ENCODE data around the gene DPY30. TPM values are rescaled to one million over a fixed set of nuclear protein-coding genes. Genes with fewer than 3 reads are reported as not detected.
A peak's percentile ranks its signal among the peaks of the same experiment; 100 is the strongest.
"Not testable (repeated sequence)": the region's sequence is repeated elsewhere in the genome, so short reads cannot be mapped to it uniquely, and the experiment has no call there.

Gene DPY30
- total RNA-seq, 1 donor from 2014 or later = 60.3 TPM

- DNase-seq (ENCODE audit: low read depth) (no peak), FAIRE-seq (no peak)
- H3K27me3 ChIP-seq (ENCODE audit: control insufficient read depth, insufficient read depth, low read length) = no peaks in the 10 kb centered on the region
- no peaks in the 10 kb centered on the region for H3K36me3 ChIP-seq (ENCODE audit: control insufficient read depth, insufficient read depth, low read length)
- no peak for TF ChIP-seq CTCF (IDR thresholded peaks at IDR 0.05; ENCODE audit: insufficient read depth, low read length, severe bottlenecking)
- no peak overlapping the region for H3K4me3 ChIP-seq (ENCODE audit: low read depth, low read length)
Observed at GRCh38 chr2:32051836-32052439, 12.3 kb upstream of the DPY30 start.

DNA sequence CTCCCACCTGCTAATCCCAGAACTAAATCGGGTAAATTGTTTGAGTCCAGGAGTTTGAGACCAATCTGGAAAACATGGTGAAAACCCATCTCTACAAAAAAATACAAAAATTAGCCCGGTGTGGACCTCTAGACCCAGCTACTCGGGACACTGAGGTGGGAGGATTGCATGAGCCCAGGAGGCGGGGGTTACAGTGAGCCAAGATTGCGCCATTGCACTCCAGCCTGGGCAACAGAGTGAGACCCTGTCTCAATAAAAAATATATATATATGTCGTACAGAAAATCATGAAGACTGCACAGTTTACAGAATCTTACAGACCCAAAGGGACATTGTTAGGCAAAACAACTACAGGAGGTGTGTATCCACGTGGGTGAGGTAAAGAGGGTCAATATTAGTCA, 4.0 kb upstream of the DPY30 start:
- Histone ChIP-seq H3K36me3 (ENCODE audit: control insufficient read depth, insufficient read depth, low read length) (no peaks in the 10 kb centered on the region), H3K27me3 (ENCODE audit: control insufficient read depth, insufficient read depth, low read length) (no peaks in the 10 kb centered on the region), H3K4me3 (ENCODE audit: low read depth, low read length) (no peak overlapping the region)
- FAIRE-seq = no peak
- no peak for DNase-seq (ENCODE audit: low read depth)
- TF ChIP-seq CTCF (IDR thresholded peaks at IDR 0.05; ENCODE audit: insufficient read depth, low read length, severe bottlenecking) = no peak

GRCh38 chr2:32034198-32034887, 5.3 kb downstream of the DPY30 start:
- FAIRE-seq; H3K4me3 ChIP-seq (ENCODE audit: low read depth, low read length); H3K36me3 ChIP-seq (ENCODE audit: control insufficient read depth, insufficient read depth, low read length); H3K27me3 ChIP-seq (ENCODE audit: control insufficient read depth, insufficient read depth, low read length): not testable (repeated sequence)
- peak; percentile 27 for DNase-seq (ENCODE audit: low read depth)

DNA sequence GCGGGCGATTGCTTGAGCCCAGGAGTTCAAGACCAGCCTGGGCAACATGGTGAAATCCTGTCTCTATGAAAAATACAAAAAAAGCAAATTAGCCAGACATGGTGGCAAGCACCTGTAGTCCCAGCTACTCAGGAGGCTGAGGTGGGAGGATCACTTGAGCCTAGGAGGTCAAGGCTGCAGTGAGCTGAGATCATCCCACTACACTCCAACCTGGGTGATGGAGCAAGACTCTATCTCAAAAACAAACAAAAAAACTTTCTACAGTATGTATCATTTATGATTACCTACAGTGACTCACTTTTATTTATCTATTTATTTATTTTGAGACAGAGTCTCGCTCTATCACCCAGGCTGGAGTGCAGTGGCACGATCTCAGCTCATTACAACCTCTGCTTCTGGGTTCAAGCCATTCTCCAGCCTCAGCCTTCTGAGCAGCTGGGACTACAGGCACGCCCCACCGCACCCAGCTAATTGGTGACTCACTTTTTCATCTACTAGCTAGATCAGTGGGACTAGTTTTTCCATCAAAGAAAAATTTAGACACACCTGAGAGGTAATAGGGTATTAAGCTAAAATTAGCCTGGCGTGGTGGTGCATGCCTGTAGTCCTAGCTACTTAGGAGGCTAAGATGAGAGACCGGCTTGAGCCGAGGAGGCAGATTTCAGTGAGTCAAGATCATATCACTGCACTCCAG, 20.7 kb downstream of the DPY30 start:
- not testable (repeated sequence) for FAIRE-seq; H3K27me3 ChIP-seq (ENCODE audit: control insufficient read depth, insufficient read depth, low read length); H3K36me3 ChIP-seq (ENCODE audit: control insufficient read depth, insufficient read depth, low read length); H3K4me3 ChIP-seq (ENCODE audit: low read depth, low read length)
- DNase-seq (ENCODE audit: low read depth) = peak; percentile 68

- DNase-seq (ENCODE audit: low read depth) (no peak), FAIRE-seq (no peak)
- H3K4me3 ChIP-seq (ENCODE audit: low read depth, low read length) = no peak overlapping the region
- no peak for TF ChIP-seq CTCF (IDR thresholded peaks at IDR 0.05; ENCODE audit: insufficient read depth, low read length, severe bottlenecking)
- no peaks in the 10 kb centered on the region for H3K27me3 ChIP-seq (ENCODE audit: control insufficient read depth, insufficient read depth, low read length)
- H3K36me3 ChIP-seq (ENCODE audit: control insufficient read depth, insufficient read depth, low read length) = no peaks in the 10 kb centered on the region
Observed at GRCh38 chr2:32012872-32013271, 26.7 kb downstream of the DPY30 start.

DNA sequence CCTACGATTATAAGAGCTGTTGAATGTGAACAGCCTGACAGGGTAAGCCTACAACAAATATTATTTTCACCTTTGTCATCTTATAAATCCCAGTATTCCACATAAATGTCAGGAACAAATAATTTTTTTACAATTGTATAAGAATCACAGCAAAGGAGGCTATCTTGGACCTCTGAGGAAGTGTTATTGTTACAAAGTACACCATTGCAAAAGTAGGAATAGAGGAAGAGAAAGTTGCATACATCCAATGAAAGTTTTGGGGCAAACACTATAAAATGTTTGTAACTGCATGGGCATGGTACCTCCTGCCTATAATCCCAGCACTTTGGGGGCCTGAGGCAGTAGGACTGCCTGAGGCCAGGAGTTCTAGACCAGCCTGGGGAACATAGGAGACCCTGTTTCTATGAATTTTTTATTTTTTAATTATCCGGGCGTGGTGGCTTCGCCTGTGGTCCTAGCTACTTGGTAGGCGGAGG, 28.1 kb downstream of the DPY30 start:
- no peak for TF ChIP-seq CTCF (IDR thresholded peaks at IDR 0.05; ENCODE audit: insufficient read depth, low read length, severe bottlenecking)
- peak overlapping the region; percentile 98 for H3K4me3 ChIP-seq (ENCODE audit: low read depth, low read length)
- no peak for FAIRE-seq
- H3K27me3 ChIP-seq (ENCODE audit: control insufficient read depth, insufficient read depth, low read length) = no peaks in the 10 kb centered on the region
- DNase-seq (ENCODE audit: low read depth) = no peak
- H3K36me3 ChIP-seq (ENCODE audit: control insufficient read depth, insufficient read depth, low read length) = no peaks in the 10 kb centered on the region

All from bronchial epithelial cell (primary cell).